ENCODE results near the gene EPHA3.

EPHA3 gene

DNA sequence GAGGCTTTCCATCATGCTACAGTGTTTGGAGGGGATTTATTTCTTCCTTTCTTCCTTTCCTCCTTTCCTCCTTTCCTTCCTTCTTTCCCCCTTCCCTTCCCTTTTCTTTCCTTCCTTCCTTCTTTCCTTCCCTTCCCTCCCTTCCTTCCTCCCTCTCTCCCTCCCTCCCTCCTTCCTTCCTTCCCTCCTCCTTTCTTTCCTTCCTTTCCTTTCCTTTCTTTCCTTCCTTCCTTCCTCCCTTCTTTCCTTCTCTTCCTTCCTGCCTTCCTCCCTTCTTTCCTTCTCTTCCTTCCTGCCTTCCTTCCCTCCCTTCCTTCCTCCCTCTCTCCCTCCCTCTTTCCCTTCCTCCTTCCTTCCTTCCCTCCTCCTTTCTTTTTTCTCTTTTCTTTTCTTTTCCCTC, 127.2 kb downstream of the EPHA3 start:
- no peak for DNase-seq

GRCh38 chr3:89238846-89239245, 131.4 kb downstream of the EPHA3 start:
- DNase-seq = no peak

- DNase-seq = no peak
Observed at GRCh38 chr3:89239774-89240173, 132.4 kb downstream of the EPHA3 start.

GRCh38 chr3:89245612-89246011, 138.2 kb downstream of the EPHA3 start:
- peak; percentile 91 for DNase-seq

DNA sequence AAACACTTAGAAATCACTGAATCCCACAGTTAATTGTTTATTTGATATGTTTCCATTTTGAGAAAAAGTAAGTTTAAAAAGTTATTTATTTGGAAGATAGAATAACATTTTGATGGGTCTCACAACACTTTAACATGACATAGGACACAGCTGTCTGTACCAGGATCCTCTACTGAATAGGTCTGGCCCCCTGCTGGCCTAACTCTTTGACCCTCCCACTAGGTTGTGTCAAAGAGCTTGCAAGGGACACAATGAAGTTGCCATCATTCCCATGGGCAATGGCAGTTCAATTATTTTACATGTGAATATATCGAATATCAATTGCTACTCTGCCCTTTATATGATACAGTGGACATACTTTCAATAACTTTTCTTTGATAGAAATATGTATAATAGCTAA, 138.9 kb downstream of the EPHA3 start:
- peak; percentile 63 for DNase-seq

DNA sequence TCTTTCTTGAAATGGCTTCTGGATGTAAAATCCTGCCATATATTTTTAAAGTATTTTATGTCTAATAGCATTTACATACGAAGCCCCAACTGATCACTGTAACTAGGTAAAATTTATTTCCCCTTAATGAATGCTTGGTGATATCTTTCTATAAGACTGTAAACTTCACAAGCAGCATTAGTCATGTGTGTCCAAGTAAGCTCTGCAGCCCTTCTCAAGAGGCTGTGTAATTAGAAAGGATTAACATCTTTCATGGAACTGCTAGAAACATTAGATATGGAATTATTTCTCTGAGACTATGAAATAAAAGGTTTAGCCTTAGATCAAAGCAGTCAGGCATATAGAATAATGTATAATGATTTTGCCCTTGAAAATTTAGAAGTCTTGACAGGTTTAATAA, 143.3 kb downstream of the EPHA3 start:
- peak; percentile 40 for DNase-seq

DNA sequence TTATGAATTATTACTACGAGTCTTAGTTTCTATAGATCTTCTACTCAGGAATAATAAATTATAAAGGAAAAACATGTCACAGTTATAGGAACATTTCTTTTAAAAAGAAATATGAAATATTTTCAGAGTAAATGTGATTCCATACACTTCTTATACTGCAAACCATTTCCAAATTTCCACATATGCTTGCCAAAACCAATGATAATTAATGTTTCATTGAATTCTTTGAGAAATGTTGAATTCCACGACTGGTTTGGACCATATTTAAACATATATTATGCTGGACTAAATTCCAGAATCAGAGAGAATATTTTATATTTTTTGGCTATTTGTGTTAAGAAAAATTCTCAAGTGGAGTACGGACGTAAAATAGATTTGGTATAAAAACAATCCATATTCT, 144.6 kb downstream of the EPHA3 start:
- no peak for DNase-seq

DNA sequence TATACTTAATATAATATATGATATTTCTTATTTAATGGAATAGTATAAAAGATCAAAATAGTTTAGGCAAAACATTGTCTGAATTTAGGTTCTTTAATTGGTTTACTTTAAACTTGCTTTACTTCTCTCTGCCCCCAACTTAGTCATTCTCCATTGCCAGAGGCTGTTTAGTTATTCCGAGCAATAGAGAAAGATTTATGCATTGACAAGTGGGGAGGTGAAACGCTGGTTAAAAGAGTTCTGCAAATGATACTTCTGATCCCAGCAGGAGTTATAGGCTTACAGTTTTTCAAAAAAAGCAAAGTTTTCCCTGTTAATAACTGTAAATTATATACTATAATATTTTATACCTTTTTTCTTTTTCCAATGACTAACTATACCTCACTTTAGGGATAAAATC, 145.4 kb downstream of the EPHA3 start:
- DNase-seq = no peak

GRCh38 chr3:89256395-89256794, 149.0 kb downstream of the EPHA3 start:
- DNase-seq = no peak

- DNase-seq = no peak
Observed at GRCh38 chr3:89256882-89257281, 149.5 kb downstream of the EPHA3 start.

- no peak for DNase-seq
Observed at GRCh38 chr3:89260721-89261120, 153.3 kb downstream of the EPHA3 start.

GRCh38 chr3:89261673-89262072, 154.3 kb downstream of the EPHA3 start:
- no peak for DNase-seq

GRCh38 chr3:89262309-89262929, 155.0 kb downstream of the EPHA3 start:
- DNase-seq = no peak

DNA sequence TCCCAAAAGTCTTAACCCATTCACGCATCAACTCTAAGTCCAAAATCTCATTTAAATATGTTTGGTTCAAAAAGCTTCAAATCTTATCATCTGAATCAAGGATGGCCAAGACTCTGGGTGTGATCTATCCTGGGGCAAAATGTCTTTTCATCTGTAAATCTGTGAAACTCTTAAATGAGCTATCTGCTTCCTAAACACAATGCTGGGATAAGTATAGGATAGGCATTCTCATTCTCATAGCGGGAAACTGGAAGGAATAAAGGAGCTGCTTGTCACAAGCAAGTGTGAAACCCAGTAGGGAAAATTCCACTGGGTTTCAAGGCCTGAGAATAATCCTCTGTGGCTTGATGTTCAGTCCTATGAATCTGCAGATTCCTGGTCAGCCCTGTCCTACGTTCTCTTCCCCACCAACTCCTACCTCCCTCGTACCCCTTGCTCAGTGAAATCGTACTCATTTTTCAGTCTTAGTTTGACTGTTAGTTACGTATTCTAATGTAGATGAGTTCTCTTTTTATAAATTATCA, 156.7 kb downstream of the EPHA3 start:
- no peak for DNase-seq

GRCh38 chr3:89266074-89266473, 158.7 kb downstream of the EPHA3 start:
- DNase-seq = no peak

DNA sequence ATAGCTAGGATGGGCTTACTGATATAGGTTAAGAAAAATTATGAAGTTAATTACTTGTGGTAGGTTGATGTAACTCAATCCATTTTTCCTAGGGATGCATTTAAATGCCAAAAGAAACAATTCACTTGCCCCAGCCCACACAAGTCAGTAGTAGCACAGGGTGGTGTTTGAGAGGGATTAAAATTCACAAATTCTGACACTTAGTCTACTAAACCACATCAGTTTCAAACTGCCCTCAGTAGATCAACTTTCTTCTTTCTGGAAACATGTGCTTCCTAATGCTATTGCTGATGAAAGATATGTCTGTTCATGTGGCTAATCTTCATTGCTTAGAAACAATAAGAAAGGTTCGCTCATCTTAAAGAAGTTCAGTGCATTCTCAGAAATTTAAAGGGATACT, 160.6 kb downstream of the EPHA3 start:
- DNase-seq = no peak

GRCh38 chr3:89270201-89270600, 162.8 kb downstream of the EPHA3 start:
- no peak for DNase-seq

GRCh38 chr3:89275001-89275400, 167.6 kb downstream of the EPHA3 start:
- no peak for DNase-seq

DNA sequence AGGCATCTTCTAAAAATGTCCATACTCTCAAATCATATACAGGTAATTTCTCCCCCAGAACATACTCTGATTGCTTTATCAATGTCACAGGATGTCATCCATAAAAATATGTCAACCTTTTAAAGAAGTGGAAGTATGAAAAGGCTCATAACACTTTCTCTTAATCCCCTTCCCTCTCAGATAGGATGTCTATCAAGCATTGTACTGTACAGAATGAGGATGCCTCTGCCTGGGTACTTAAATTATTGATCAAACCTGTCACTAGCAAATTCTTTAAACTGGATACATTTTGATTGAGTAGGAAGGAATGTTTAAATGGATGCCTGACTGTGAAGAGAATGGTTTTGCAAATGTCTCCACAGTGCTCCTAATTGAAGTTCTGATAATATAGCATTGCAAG, 168.7 kb downstream of the EPHA3 start:
- no peak for DNase-seq

- DNase-seq = no peak
Observed at GRCh38 chr3:89278302-89279025, 171.0 kb downstream of the EPHA3 start.

DNA sequence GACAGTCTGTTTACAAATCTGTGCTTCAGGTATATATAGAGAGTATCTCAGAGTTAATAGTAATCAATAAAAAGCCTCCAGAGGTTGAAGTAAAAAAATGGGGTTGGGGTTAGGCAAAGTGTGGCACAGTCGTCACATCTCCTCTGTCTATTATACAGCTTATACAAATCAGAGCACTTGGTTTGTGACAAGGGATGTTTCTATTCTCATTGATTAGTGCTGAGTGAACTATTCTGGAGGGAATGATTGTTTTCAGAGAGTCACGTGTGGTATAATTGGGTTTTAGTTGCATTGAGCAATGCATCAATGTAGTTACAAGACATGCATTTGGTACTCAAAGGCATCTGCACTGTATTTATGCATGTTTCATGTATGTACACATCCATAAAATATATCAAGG, 172.9 kb downstream of the EPHA3 start:
- no peak for DNase-seq

- DNase-seq = no peak
Observed at GRCh38 chr3:89280822-89281365, 173.5 kb downstream of the EPHA3 start.

DNA sequence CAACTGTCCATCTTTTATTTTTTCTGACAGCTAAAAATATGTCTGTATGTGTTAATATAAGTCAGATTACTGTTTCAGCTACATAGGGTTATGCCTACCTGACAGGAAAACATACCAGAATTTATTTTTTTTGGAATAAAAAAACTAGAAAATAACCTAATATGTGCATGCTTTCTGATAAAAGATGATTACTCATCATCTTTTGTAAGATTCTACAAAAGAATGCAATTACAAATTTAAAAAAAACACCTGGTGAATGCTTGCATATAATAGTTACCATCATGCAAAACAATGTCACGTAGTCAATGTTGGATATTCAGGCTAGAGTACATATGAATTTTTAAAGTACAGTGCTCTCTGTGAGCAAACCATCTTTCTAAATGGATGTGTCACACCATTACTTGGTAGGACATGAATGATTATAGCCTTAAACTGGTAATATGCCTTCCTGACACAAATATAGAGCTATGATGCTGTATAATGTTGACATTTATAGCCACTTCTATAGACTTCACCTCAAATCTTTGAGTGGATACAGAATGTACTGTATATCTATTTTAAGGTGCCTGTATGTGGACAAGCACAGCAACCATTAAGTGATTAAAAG, 180.6 kb downstream of the EPHA3 start:
- DNase-seq = no peak
